ENCODE measurements around the gene ZNF800.

DNA sequence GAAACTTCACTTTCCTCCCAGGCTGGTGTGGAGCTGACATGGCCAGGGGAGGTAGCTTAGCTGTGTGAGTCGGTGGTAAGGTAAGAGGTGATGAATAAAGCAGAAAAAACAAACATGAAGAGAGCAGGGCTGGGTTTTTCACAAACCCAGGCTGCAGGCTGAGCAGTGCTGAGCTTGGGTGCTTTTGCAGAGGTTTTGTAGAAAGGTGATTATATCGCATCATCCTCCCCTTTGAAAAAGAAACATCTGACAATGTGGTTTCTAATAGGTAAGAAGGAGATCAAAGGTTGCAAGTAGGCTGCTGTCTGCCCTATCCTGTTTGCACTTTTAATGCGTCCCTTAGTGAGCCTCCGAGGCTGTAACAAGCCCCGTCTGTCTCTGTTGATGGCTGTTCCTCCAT lies 70.2 kb downstream of the ZNF800 start:
- TF ChIP-seq, protein P1, sequence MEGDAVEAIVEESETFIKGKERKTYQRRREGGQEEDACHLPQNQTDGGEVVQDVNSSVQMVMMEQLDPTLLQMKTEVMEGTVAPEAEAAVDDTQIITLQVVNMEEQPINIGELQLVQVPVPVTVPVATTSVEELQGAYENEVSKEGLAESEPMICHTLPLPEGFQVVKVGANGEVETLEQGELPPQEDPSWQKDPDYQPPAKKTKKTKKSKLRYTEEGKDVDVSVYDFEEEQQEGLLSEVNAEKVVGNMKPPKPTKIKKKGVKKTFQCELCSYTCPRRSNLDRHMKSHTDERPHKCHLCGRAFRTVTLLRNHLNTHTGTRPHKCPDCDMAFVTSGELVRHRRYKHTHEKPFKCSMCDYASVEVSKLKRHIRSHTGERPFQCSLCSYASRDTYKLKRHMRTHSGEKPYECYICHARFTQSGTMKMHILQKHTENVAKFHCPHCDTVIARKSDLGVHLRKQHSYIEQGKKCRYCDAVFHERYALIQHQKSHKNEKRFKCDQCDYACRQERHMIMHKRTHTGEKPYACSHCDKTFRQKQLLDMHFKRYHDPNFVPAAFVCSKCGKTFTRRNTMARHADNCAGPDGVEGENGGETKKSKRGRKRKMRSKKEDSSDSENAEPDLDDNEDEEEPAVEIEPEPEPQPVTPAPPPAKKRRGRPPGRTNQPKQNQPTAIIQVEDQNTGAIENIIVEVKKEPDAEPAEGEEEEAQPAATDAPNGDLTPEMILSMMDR (IDR thresholded peaks at IDR 0.05): no peak
- no peak for TF ChIP-seq POLR2AphosphoS5 (IDR thresholded peaks at IDR 0.05)

Data from breast epithelium (tissue), 3 donors.